Neural cell (in vitro differentiated cells): Measurements from ENCODE around the gene NACC1. TPM values are rescaled to one million over a fixed set of nuclear protein-coding genes. Genes with fewer than 3 reads are reported as not detected.

ENCODE experiments used
- H2AFZ ChIP-seq: fragments of 200-600, 300-800 bp; sonication (generic), shearing (Covaris generic); 2 replicates; pipeline ENCODE4 v1.6.0; 2014; ENCODE audit warnings: low read depth, mild to moderate bottlenecking, antibody characterized with exemption, low read length, moderate library complexity
- H3F3A ChIP-seq: fragments of 200-600 bp; shearing (Covaris generic); 2 replicates; pipeline ENCODE4 v1.6.1; 2016; ENCODE audit warnings: mild to moderate bottlenecking, moderate library complexity, mixed read lengths, antibody characterized with exemption, low read length; ENCODE audit not compliant: insufficient read depth, poor library complexity, severe bottlenecking
- H3K27ac ChIP-seq: fragments of 200-600, 300-800 bp; sonication (generic), shearing (Covaris generic); 2 replicates; pipeline ENCODE4 v1.5.1; 2014; ENCODE audit warnings: mild to moderate bottlenecking, low read length, moderate library complexity
- H3K27me3 ChIP-seq: fragments of 300-800, 200-600 bp; sonication (generic), shearing (Covaris generic); 2 replicates; pipeline ENCODE4 v1.6.0; 2014; ENCODE audit warnings: mild to moderate bottlenecking, low read depth, low read length, moderate library complexity; ENCODE audit not compliant: insufficient read depth
- H3K36me3 ChIP-seq: fragments of 300-800, 200-600 bp; sonication (generic), shearing (Covaris generic); 2 replicates; pipeline ENCODE4 v1.5.1; 2014; ENCODE audit warnings: mild to moderate bottlenecking, antibody characterized with exemption, low read length, moderate library complexity; ENCODE audit not compliant: insufficient read depth
- H3K4me2 ChIP-seq: fragments of 300-800, 200-600 bp; sonication (generic), shearing (Covaris generic); 2 replicates; pipeline ENCODE4 v1.6.0; 2014; ENCODE audit warnings: mild to moderate bottlenecking, low read length
- H3K4me3 ChIP-seq: fragments of 300-800, 200-600 bp; sonication (generic), shearing (Covaris generic); 2 replicates; pipeline ENCODE4 v1.5.1; 2014; ENCODE audit warnings: mild to moderate bottlenecking, low read length, moderate library complexity
- H3K79me2 ChIP-seq: fragments of 200-600 bp; shearing (Covaris generic); replicated peaks from 2 replicates; pipeline ENCODE4 v1.6.0; 2014; ENCODE audit warnings: mild to moderate bottlenecking, low read length, moderate library complexity; ENCODE audit not compliant: insufficient read depth
- H3K9ac ChIP-seq: fragments of 300-800, 200-600 bp; sonication (generic), shearing (Covaris generic); 2 replicates; pipeline ENCODE4 v1.6.1; 2016; ENCODE audit warnings: mild to moderate bottlenecking, low read length, mixed read lengths
- H3K9me2 ChIP-seq: fragments of 200-600 bp; shearing (Covaris generic); 2 replicates; pipeline ENCODE4 v1.6.1; 2016; ENCODE audit warnings: mild to moderate bottlenecking, low read length, mixed read lengths; ENCODE audit not compliant: insufficient read depth
- H3K9me3 ChIP-seq: fragments of 200-600, 300-800 bp; sonication (generic), shearing (Covaris generic); 2 replicates; pipeline ENCODE4 v1.6.1; 2016; ENCODE audit warnings: mild to moderate bottlenecking, mixed run types, low read length, moderate library complexity, mixed read lengths
- H4K20me1 ChIP-seq: fragments of 200-600 bp; shearing (Covaris generic); 2 replicates; pipeline ENCODE4 v1.6.1; 2016; ENCODE audit warnings: mild to moderate bottlenecking, mixed run types; ENCODE audit not compliant: insufficient read depth
- CTCF ChIP-seq: fragments of 450-650 bp; IDR thresholded peaks from 2 replicates; pipeline ENCODE4 v1.5.1; 2014; ENCODE audit warnings: antibody characterized with exemption, mild to moderate bottlenecking, moderate library complexity; ENCODE audit not compliant: poor library complexity, severe bottlenecking
- EP300 ChIP-seq: fragments of 450-650 bp; conservative IDR thresholded peaks from 2 replicates; pipeline ENCODE4 v1.6.1; 2014; ENCODE audit warnings: antibody characterized with exemption, mild to moderate bottlenecking, moderate library complexity; ENCODE audit not compliant: poor library complexity, severe bottlenecking
- EZH2 ChIP-seq: fragments of 200-600, 300-800 bp; shearing (Covaris generic), sonication (generic); IDR thresholded peaks from 2 replicates; pipeline ENCODE4 v1.6.1; 2014; ENCODE audit warnings: antibody characterized with exemption, low read length, borderline replicate concordance, mild to moderate bottlenecking; ENCODE audit not compliant: insufficient read depth, poor library complexity, severe bottlenecking
- MXI1 ChIP-seq: fragments of 450-650 bp; conservative IDR thresholded peaks from 2 replicates; pipeline ENCODE4 v1.6.1; 2014; ENCODE audit warnings: antibody characterized with exemption, mild to moderate bottlenecking; ENCODE audit not compliant: poor library complexity, severe bottlenecking
- POLR2AphosphoS5 ChIP-seq: IDR thresholded peaks from 2 replicates; pipeline ENCODE4 v1.6.1; 2012
- RAD21 ChIP-seq: fragments of 450-650 bp; conservative IDR thresholded peaks from 2 replicates; pipeline ENCODE4 v1.6.1; 2014; ENCODE audit warnings: antibody characterized with exemption, mild to moderate bottlenecking, moderate library complexity
- REST ChIP-seq: IDR thresholded peaks from 2 replicates; pipeline ENCODE4 v1.6.1; 2012; ENCODE audit warnings: borderline replicate concordance
- SMC3 ChIP-seq: fragments of 450-650 bp; conservative IDR thresholded peaks from 2 replicates; pipeline ENCODE4 v1.6.1; 2014; ENCODE audit warnings: antibody characterized with exemption, mild to moderate bottlenecking, moderate library complexity; ENCODE audit not compliant: poor library complexity
- TAF1 ChIP-seq: IDR thresholded peaks from 2 replicates; pipeline ENCODE4 v1.6.1; 2012; ENCODE audit warnings: low read depth
- polyA plus RNA-seq: library from polyadenylated mRNA; depleted of rRNA; stranded (reverse); fragments of >200 nt; gene quantifications from 2 replicates; pipeline ENCODE4 v1.2.3, GENCODE V29; 2014

The NACC1 gene
- polyA plus RNA-seq, 1 donor from 2014 or later = 16.1 TPM

GRCh38 chr19:13076320-13076719 lies 41.7 kb upstream of the NACC1 start:
- H4K20me1 ChIP-seq = no peaks in the 10 kb centered on the region
- H3K27me3 ChIP-seq = no peaks in the 10 kb centered on the region
- no peak overlapping the region for H3K27ac ChIP-seq
- no peaks in the 10 kb centered on the region for H3K79me2 ChIP-seq
- H3K4me3 ChIP-seq = no peak overlapping the region
- H2AFZ ChIP-seq = no peak overlapping the region
- H3K4me2 ChIP-seq = no peak overlapping the region
- H3K36me3 ChIP-seq = no peaks in the 10 kb centered on the region
- no peaks in the 10 kb centered on the region for H3K9me2 ChIP-seq
- H3K9me3 ChIP-seq = no peaks in the 10 kb centered on the region
- H3K9ac ChIP-seq = no peak overlapping the region
- TF ChIP-seq CTCF (no peak), MXI1 (no peak), EZH2 (no peak), EP300 (no peak), SMC3 (no peak), RAD21 (no peak), REST (no peak), TAF1 (no peak), POLR2AphosphoS5 (no peak)
- H3F3A ChIP-seq = no peaks in the 10 kb centered on the region

GRCh38 chr19:13076787-13077186 lies 41.3 kb upstream of the NACC1 start:
- H3K27ac ChIP-seq = no peak overlapping the region

More at GRCh38 chr19:13076787-13077186, 41.3 kb upstream of the NACC1 start:
- TF ChIP-seq CTCF = no peak
- no peak for TF ChIP-seq RAD21
- TF ChIP-seq TAF1 = no peak
- TF ChIP-seq REST = no peak
- no peak for TF ChIP-seq POLR2AphosphoS5
- TF ChIP-seq SMC3 = no peak
- TF ChIP-seq MXI1 = no peak
- TF ChIP-seq EZH2 = no peak
- no peak for TF ChIP-seq EP300
- Histone ChIP-seq H3K27me3 (no peaks in the 10 kb centered on the region), H3K9me2 (no peaks in the 10 kb centered on the region), H4K20me1 (no peaks in the 10 kb centered on the region), H3F3A (no peaks in the 10 kb centered on the region), H2AFZ (no peak overlapping the region), H3K4me3 (no peak overlapping the region), H3K9ac (no peak overlapping the region), H3K36me3 (no peaks in the 10 kb centered on the region), H3K9me3 (no peaks in the 10 kb centered on the region), H3K79me2 (no peaks in the 10 kb centered on the region), H3K4me2 (no peak overlapping the region)
